GM21723 (cell line): ENCODE measurements around the gene BRIP1.
"Not testable (repeated sequence)": the region's sequence is repeated elsewhere in the genome, so short reads cannot be mapped to it uniquely, and the experiment has no call there.

Source experiments
- ATAC-seq: cut with Tn5 transposase; IDR thresholded peaks from one replicate; pipeline ENCODE4 v1.9.1; 2021; ENCODE audit warnings: mild to moderate bottlenecking, moderate library complexity; ENCODE audit not compliant: unreplicated experiment

Gene BRIP1

DNA sequence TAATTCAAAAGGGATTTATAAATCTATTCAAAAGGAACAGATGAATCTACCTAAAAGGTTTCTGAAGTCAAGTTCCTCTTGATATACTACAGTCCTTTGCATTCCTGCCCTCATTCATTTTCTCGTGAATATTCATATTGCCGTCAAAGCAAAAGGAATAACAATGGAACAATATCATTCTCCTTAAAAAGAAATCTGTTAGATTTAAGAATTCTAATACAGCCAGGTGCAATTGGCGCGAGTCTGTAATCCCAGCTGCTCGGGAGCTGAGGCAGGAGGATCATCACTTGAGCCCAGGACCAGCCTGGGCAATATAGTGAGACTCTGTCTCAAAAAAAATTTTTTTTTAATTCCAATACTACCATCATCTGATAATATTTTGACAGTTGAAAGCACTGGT, 130.3 kb downstream of the BRIP1 start:
- ATAC-seq = no peak

DNA sequence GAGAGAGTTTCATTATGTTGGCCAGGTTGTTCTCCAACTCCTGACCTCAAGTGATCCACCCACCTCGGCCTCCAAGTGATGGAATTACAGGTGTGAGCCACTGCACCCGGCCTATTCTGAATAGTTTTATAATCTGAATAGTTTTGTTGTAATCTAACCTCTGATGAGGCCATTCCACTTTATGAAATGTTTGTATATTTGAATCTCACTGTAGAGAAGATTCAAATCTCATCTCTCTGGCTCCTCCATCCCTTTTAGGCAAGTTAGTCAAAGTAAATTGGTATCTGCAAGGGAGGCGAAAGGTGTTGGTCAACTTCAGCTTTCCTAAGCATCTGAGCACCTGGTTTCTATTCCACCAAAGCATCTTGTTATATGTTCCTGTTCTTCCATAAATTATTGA, 131.2 kb downstream of the BRIP1 start:
- ATAC-seq = no peak

DNA sequence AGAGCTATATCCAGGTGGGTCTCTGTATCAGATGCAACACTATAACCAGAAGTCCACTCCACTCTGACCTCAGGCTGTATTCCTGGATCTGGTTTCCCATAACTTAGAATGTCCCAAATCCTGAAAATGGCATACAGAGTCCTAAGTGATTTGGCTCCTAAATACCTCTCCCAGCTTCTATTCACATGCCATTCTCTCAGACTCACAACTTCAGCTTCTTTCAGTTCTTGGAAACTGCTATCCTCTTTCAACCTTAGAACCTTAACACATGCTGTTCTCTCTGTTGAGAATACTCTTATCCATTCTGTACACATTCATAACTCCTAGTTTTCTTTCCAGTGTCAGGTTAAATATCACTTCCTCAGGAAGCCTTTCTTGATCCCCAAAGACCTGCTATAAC, 132.0 kb downstream of the BRIP1 start:
- ATAC-seq = no peak

DNA sequence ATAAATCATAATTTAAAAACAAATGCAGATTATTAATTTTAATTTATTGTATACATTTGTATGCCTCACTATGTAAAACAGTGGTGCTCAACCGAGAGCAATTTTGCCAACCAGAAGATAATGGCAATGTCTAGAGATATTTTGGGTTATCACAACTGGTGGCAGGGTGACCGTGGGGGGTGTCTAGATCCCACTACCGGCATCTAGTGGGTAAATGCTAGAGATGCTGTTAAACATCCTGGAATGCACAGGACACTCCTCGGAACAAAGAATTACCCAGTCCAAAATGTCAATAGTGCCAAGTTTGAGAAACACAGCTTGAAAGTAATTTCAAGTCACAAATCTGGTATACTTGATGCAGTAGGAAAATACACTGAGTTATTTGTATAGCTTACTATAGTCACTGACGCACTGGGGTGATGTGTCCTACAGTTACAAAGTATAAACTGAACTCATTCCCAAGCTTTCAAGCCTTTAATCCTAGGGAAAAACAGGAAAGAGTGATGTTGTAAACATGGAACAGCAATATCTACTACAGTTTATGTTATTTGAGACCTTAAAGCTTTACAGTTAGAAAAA, 133.5 kb downstream of the BRIP1 start:
- ATAC-seq = no peak

DNA sequence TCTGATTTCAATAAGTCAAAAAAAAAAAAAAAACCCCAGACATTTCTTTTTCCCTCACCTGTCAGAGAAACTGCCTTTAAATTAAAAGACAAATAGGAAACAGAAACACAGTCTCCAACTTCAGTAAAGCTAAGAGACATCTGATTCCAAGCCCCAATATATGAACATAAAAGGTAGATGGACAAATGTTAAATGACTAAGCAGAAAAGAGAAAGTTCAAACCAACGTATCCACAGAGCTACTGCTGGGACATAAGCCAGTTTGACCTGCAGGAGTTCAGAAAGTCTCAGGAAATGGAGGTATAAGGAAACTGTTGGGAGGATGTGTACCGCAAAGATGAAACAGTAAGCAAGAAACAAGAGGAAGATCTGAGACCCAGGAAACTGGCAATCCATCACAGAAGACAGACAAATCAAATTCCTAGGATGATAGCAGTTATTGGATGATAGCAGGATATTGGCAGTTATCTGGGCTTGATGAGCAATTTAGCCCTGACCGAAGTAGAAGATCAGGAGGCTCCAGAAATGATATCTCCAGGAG, 135.0 kb downstream of the BRIP1 start:
- ATAC-seq = no peak

DNA sequence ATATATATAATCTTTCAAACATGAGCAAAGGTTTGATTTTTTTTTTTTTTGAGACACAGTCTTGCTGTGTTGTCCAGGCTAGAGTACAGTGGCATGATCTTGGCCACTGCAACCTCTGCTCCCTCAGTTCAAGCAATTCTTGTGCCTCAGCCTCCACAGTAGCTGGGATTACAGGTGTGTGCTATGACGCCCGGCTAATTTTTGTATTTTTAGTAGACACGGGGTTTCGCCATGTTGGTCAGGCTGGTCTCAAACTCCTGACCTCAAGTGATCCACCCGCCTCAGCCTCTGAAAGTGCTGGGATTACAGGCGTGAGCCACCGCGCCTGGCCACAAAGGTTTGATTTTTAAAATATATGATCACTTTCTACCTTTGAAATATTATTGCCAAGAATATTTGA, 135.5 kb downstream of the BRIP1 start:
- ATAC-seq = not testable (repeated sequence)

DNA sequence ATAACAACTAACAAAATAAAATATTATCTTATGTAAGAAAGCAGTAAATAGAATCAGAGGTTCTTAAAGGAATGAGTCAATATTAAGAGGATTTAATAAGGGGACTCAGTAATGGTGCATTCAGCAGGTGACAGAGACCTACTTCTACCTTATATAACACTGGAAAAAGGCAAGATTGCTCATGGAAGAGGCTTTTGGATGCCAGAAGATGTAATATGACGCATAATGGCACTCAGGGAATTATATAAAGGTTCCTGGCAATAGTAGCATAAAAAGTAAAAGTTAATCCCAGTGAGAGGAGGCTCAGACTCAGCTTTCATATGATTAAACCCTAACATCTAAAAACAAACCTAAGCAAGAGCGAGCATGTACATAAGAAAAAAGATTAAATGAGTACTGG, 136.4 kb downstream of the BRIP1 start:
- ATAC-seq = no peak

DNA sequence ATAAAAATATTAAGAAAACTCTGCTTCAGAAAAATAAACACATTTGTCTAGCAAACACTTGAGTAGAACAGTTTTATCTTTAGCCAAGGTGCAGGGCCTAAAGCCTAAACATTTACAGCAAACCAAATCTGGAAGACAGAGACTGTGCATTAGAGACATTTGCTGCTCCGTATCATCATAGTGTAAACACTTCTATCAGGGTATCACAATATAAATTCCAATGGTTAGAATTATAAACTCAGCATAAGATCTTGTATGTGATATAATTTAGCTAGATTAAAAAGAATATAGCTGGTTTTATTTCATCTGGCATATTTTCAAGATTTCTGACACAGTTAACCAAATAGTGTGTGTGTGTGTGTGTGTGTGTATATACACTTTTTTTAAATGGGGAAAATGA, 138.6 kb downstream of the BRIP1 start:
- no peak for ATAC-seq

DNA sequence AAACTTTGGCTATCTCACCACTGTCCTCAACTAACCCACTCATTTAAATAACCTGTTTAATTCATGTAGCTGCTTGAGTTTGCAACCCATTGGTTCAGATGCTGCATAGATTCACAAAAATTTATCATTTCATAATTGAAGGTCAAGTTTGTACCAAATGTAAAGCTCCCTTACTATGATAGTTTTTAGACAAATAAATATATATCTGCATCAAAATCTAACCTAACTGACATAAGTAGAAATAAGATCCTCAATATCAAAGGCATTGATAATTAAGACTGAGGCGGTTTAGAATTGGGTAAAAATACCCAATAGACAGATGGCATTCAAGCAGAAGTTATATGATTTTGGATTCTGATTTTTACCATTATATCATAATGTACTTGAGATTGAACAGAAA, 139.4 kb downstream of the BRIP1 start:
- ATAC-seq = no peak

DNA sequence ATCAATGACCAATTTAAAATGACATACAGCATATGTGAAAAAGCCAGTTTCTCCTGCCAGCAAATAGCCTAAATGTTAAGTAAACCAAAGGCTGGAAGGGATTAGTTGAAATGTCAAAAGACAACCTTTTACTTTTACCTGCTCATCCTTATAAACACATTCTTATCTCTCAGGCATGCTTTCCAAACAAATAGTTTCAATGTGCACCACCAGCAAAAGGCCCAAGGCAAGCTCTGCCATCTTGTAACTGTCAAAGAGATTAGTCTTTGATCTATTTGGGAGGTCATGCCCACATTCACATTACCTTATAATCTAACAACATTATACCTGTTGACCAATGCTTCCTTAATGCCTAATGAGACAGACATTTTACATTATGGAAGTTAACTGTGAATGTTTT, 140.1 kb downstream of the BRIP1 start:
- no peak for ATAC-seq

DNA sequence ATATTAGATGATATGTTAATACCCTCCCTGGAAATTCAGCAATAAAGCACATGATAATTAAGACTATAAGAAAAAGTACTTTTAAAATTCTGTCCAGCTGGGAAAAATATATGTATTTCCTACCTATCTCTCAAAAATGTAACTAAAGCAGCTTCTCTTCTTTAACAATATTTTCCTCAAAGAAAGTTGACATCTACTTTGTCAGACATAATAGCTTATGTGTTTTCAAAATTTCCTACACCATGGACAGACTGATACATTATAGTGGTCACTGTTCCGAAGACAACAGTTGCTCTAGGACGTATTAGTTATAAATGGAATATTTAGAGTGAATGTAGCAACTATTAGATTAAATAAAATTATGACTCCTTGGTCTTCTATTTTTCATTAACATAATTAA, 140.9 kb downstream of the BRIP1 start:
- no peak for ATAC-seq

DNA sequence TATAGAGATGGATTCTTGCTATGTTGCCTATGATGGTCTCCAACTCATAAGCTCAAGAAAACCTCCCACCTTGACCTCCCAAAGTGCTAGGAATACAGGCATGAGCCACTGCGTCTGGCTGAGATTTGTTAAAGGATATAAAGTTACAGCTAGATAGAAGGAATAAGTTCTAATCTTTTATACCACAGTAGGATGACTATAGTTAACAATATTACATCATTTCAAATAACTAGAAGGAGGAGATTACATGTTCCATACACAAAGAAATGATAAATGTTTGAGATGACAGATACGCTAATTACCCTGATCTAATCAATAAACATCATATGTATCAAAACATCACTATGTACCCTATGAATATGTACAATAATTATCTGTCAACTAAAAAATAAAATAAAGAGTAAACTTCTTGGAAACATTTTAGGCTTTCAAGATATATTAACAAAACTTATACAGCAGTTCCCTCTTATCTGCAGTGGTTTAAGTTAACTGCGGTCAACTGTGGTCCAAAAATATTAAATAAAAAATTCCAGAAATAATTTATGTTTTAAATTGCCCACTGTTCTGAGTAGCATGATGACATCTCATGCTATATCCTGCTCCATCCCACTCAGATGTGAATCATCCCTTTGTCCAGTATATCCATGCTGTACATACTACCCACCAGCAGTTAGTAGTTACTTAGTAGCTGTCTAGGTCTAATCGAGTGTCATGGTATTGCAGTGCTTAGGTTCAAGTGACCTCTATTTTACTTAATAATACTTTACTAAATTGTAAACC, 143.1 kb downstream of the BRIP1 start:
- ATAC-seq = no peak

DNA sequence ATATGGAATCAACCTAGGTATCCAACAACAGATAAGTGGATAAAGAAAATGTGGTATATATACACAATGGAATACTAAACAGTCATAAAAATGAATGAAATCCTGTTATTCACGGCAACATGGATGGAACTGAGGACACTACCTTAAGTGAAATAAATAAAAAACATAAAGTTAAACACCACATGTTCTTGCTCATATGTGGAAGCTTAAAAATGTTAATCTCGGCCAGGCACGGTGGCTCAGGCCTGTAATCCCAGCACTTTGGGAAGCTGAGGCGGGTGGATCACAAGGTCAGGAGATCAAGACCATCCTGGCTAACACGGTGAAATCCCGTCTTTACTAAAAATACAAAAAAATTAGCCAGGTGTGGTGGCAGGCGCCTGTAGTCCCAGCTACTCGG, 144.1 kb downstream of the BRIP1 start:
- not testable (repeated sequence) for ATAC-seq

DNA sequence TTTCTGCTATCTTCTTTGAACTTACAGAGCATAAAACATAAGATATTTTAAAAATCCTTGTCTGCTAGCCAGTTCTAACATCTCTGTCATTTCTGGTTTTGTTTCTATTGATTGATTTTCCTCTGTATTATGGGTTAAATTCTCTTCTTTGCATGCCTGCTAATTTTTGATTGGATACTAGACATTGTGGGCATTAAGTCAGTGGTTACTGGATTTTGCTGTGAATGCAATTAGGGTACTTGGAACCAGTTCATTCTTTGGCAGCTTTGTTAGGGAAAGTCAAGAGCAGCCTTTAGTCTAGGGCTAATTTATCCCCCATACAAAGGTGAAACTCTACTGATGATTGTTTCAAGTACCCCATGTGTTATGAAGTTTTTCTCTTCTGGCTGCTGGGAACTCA, 145.3 kb downstream of the BRIP1 start:
- no peak for ATAC-seq

DNA sequence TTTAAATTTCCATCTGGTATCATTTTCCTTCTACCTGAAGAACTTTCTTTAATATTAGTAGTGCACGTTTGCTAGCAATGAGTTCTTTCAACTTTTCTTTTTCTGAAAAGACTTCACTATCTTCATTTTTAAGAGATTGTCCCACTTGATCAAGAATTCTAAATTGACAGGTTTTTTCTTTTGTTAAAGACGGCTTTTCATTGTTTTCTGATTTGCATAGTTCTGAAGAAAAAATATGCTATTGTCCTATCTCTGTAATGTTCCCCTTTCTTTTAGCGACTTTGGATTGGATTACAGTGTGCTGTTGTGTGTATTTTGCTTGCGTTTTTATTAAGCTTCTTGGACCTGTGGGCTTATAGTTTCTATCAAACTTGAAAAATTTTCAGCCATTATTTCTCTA, 146.0 kb downstream of the BRIP1 start:
- no peak for ATAC-seq

DNA sequence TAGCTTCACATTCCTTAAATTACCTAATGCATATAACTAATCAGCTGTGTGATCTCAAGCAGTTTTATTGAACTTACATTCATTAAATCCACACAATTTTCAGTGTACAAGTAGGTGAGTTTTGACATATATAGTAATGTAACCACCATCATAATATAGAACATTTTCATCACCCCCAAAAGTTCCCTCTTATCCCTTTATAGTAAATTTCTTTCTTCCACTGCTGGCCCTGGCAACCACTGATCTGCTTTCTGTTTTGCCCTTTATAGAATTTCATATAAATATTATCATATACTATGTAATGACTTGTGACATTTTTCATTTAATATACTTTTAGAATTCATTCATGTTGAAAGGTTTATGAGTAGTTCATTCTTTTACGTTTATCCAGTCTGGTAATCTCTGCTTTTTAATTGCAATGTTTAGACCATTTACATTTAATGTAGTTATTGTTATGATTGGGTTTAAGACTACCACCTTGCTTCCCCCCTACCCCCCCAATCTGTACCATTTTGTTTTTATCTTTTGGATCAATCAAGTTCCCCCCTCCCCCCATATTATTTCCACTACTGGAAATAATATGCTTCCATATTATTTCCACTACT, 147.0 kb downstream of the BRIP1 start:
- no peak for ATAC-seq

DNA sequence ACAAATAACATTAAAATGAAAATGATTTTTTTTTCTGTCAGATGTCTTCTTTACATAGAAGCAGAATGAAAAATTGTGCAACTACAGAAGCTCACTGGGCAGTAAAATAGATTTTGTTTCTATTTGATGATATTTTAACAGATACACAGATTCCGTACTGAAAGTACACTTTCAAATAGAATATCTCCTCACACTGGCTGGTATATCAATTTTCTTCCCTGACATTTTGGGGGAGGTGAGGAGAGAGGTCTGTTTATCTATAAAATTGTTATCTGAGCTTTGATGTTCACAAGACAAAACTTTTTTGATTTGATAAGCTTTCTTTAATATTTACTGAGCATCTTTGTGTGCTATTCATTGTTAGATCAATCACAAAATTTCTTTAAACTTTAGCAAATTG, 148.0 kb downstream of the BRIP1 start:
- ATAC-seq = no peak

DNA sequence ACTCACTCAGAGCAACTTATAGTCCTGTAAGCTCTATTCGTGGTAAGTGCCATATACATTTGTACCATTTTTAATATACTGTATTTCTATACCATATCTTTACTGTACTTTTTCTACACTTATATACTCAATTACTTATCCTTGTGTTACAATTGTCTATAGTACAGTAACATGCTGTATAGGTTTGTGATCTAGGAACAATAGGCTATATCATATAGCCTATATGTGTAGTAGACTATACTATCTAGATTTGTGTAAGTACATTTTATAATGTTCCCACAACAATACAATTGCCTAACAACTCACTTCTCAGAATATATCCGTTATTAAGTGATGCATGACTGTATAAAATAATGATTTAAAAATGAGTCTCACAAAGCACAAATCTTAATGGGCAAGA, 149.0 kb downstream of the BRIP1 start:
- no peak for ATAC-seq

DNA sequence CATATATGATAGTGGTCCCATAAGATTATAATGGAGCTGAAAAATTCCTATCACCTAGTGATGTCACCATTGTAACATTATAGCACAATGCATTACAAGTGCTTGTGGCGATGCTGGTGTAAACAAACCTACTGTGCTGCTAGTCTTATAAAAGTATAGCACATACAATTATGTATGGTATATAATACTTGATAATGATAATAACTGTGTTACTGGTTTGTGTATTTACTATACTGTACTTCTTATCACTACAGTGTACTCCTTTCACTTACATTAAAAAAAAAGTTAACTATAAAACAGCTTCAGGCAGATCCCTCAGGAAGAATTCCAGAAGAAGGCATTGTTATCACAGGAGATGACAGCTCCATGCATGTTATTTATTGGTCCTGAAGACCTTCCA, 150.3 kb downstream of the BRIP1 start:
- no peak for ATAC-seq

DNA sequence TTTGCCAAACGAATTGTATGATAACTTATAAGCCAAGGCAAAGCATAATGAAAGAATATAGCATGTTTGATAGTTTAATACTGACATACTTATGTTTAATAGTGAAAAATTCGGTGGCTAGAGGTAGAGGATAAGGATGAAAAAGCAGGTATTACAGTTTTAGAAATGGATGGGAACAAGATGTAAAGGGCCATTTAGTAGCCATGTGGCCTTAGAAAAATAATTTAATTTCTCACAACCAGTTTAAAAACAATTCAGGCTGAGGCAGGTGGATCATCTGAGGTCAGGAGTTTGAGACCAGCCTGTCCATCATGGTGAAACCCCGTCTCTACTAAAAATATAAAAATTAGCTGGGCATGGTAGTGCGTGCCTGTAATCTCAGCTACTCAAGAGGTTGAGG, 152.8 kb downstream of the BRIP1 start:
- no peak for ATAC-seq

DNA sequence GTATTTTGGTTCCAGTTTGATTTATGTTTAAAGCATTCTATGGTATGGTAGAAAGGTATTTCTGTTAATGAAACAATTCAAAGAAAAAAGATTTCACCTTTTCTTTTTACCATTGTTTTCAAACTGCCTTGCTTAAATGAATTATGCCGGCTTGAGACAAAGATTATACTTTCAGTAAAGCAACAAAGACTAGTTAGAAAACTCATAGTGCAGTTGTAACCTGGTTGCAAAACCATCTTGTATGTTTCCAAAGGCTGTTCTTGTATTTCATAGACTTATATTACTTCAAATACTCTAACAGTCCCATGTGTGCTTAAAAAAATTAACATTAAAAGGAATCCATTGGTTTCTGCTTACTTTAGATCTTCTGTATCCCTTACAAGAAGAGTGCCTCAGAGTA, 153.8 kb downstream of the BRIP1 start:
- no peak for ATAC-seq

DNA sequence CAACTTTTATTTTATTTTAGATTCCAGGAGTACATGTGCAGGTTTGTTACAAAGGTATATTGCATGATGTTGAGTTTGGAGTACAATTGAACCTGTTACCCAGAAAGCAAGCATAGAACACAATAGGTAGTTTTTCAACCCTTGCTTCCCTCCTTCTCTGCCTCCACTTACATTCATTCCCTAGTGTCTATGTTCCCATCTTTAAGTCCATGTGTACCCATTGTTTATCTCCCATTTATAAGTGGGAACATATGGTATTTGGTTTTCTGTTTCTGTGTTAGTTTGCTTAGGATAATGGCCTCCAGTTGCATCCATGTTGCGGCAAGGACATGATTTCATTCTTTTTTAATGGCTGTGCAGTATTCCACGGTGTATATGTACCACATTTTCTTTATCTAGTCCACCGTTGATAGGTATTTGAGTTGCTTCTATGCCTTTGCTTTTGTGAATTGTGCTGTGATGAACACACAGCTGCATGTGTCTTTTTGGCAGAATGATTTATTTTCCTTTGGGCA, 158.3 kb downstream of the BRIP1 start:
- ATAC-seq = no peak
